ENCODE results near the gene SH3RF2.

SH3RF2 gene

DNA sequence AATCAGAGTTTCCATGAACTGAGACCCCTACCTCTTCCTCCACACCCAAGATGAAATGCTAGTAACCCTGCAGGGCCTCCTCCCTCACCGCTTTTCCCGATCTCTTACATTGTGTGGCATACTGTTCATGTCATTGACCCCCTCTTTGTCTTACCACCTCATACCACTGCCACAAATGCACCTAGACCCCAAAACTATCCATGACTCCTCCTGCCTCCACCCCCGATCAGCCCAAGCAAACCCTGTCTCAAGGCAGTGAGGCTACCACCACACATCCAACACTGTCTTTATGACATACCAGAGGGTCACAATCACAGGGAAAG is 113.3 kb downstream of the SH3RF2 start:
- no peaks in the 10 kb centered on the region for H3K27me3 ChIP-seq (ENCODE audit: insufficient read depth, low read length)
- no peaks in the 10 kb centered on the region for H3K9me3 ChIP-seq (ENCODE audit: low read length)
- H3K79me2 ChIP-seq (ENCODE audit: insufficient read depth, low read length) = no peaks in the 10 kb centered on the region
- H3K27ac ChIP-seq (ENCODE audit: low read depth, low read length, poor library complexity, severe bottlenecking) = no peak overlapping the region
- H3K36me3 ChIP-seq (ENCODE audit: insufficient read depth, low read length) = no peaks in the 10 kb centered on the region
- no peaks in the 10 kb centered on the region for H4K20me1 ChIP-seq (ENCODE audit: insufficient read depth, low read length)
- H2AFZ ChIP-seq (ENCODE audit: low read length) = no peak overlapping the region
- H3F3A ChIP-seq (ENCODE audit: insufficient read depth, low read length) = no peaks in the 10 kb centered on the region
- H3K9me2 ChIP-seq (ENCODE audit: low read depth, low read length) = no peaks in the 10 kb centered on the region
- no peak overlapping the region for H3K4me2 ChIP-seq (ENCODE audit: low read length)
- TF ChIP-seq, protein P1, sequence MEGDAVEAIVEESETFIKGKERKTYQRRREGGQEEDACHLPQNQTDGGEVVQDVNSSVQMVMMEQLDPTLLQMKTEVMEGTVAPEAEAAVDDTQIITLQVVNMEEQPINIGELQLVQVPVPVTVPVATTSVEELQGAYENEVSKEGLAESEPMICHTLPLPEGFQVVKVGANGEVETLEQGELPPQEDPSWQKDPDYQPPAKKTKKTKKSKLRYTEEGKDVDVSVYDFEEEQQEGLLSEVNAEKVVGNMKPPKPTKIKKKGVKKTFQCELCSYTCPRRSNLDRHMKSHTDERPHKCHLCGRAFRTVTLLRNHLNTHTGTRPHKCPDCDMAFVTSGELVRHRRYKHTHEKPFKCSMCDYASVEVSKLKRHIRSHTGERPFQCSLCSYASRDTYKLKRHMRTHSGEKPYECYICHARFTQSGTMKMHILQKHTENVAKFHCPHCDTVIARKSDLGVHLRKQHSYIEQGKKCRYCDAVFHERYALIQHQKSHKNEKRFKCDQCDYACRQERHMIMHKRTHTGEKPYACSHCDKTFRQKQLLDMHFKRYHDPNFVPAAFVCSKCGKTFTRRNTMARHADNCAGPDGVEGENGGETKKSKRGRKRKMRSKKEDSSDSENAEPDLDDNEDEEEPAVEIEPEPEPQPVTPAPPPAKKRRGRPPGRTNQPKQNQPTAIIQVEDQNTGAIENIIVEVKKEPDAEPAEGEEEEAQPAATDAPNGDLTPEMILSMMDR (IDR thresholded peaks at IDR 0.05; ENCODE audit: low read length) = no peak
- TF ChIP-seq EZH2 (IDR thresholded peaks at IDR 0.05; ENCODE audit: borderline replicate concordance, low read length) = no peak
- no peaks in the 10 kb centered on the region for H3K4me1 ChIP-seq (ENCODE audit: insufficient read depth, low read length, severe bottlenecking)
- H3K9ac ChIP-seq (ENCODE audit: low read length) = no peak overlapping the region
- no peak overlapping the region for H3K4me3 ChIP-seq (ENCODE audit: low read depth, low read length, poor library complexity, severe bottlenecking)

DNA sequence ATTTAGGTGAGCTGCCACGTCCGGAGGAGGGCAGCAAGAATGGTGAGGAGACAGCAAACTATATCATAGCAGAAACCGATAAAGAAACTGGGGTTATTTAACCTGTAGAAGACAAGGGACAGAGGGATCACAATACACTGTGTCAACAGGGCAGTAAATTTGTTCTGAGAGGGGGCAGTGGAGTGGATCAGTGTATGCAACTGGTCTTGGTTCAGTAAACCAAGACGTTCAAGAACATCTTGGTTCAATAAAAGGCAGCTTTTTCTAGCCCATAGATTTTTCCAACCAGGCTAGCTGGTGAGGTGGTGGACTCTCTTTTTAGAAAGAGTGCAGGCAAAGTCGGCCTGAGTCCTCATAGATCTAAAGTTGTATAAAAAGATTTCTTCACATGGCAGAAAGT is 113.7 kb downstream of the SH3RF2 start:
- H3K9me3 ChIP-seq (ENCODE audit: low read length) = no peaks in the 10 kb centered on the region
- no peak overlapping the region for H3K4me2 ChIP-seq (ENCODE audit: low read length)
- no peak for TF ChIP-seq EZH2 (IDR thresholded peaks at IDR 0.05; ENCODE audit: borderline replicate concordance, low read length)
- TF ChIP-seq, protein P1 (IDR thresholded peaks at IDR 0.05; ENCODE audit: low read length) = no peak
- no peak overlapping the region for H2AFZ ChIP-seq (ENCODE audit: low read length)
- no peaks in the 10 kb centered on the region for H3K79me2 ChIP-seq (ENCODE audit: insufficient read depth, low read length)
- H3K27ac ChIP-seq (ENCODE audit: low read depth, low read length, poor library complexity, severe bottlenecking) = no peak overlapping the region
- H3F3A ChIP-seq (ENCODE audit: insufficient read depth, low read length) = no peaks in the 10 kb centered on the region
- H3K36me3 ChIP-seq (ENCODE audit: insufficient read depth, low read length) = no peaks in the 10 kb centered on the region
- no peaks in the 10 kb centered on the region for H4K20me1 ChIP-seq (ENCODE audit: insufficient read depth, low read length)
- no peak overlapping the region for H3K9ac ChIP-seq (ENCODE audit: low read length)
- H3K27me3 ChIP-seq (ENCODE audit: insufficient read depth, low read length) = no peaks in the 10 kb centered on the region
- H3K4me1 ChIP-seq (ENCODE audit: insufficient read depth, low read length, severe bottlenecking) = no peaks in the 10 kb centered on the region
- H3K4me3 ChIP-seq (ENCODE audit: low read depth, low read length, poor library complexity, severe bottlenecking) = no peak overlapping the region
- no peaks in the 10 kb centered on the region for H3K9me2 ChIP-seq (ENCODE audit: low read depth, low read length)

DNA sequence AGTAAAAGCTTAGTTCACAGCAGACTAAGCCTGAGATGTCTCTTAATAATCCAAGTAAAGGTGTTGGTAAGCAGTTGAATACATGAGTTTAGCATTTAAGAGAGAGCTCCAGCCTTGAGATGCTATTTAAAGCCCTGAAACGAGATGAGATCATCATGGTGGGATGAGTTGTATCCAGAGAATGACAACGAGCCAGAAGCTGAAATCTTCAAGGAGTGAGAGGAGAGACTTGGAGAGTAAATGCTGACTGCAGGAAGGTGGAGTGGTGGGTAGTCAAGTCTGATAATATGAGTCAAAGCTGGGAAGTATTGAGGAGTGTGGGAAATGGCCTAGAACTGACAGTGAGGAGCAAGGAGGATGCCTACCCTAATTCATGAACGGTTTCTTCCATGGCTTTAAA is 115.3 kb downstream of the SH3RF2 start:
- Histone ChIP-seq H3K36me3 (ENCODE audit: insufficient read depth, low read length) (no peaks in the 10 kb centered on the region), H4K20me1 (ENCODE audit: insufficient read depth, low read length) (no peaks in the 10 kb centered on the region), H3F3A (ENCODE audit: insufficient read depth, low read length) (no peaks in the 10 kb centered on the region), H3K9me2 (ENCODE audit: low read depth, low read length) (no peaks in the 10 kb centered on the region), H2AFZ (ENCODE audit: low read length) (no peak overlapping the region), H3K9ac (ENCODE audit: low read length) (no peak overlapping the region), H3K4me3 (ENCODE audit: low read depth, low read length, poor library complexity, severe bottlenecking) (no peak overlapping the region), H3K4me1 (ENCODE audit: insufficient read depth, low read length, severe bottlenecking) (no peaks in the 10 kb centered on the region), H3K79me2 (ENCODE audit: insufficient read depth, low read length) (no peaks in the 10 kb centered on the region), H3K27ac (ENCODE audit: low read depth, low read length, poor library complexity, severe bottlenecking) (no peak overlapping the region), H3K27me3 (ENCODE audit: insufficient read depth, low read length) (no peaks in the 10 kb centered on the region), H3K4me2 (ENCODE audit: low read length) (no peak overlapping the region), H3K9me3 (ENCODE audit: low read length) (no peaks in the 10 kb centered on the region)
- TF ChIP-seq EZH2 (IDR thresholded peaks at IDR 0.05; ENCODE audit: borderline replicate concordance, low read length) = no peak
- TF ChIP-seq, protein P1 (IDR thresholded peaks at IDR 0.05; ENCODE audit: low read length) = no peak

Measured in OCI-LY1 (cell line).